ENCODE data around the gene OLIG3. TPM values are rescaled to one million over a fixed set of nuclear protein-coding genes. Genes with fewer than 3 reads are reported as not detected.

The OLIG3 gene
- total RNA-seq, 1 donor from 2014 or later, result not detected

GRCh38 chr6:137473598-137473997 is 20.6 kb downstream of the OLIG3 start:
- DNase-seq (ENCODE audit: extremely low read depth, low read depth, low spot score), result no peak

GRCh38 chr6:137472641-137473137 is 21.5 kb downstream of the OLIG3 start:
- DNase-seq (ENCODE audit: extremely low read depth, low read depth, low spot score), result no peak

GRCh38 chr6:137471986-137472385 is 22.2 kb downstream of the OLIG3 start:
- no peak for DNase-seq (ENCODE audit: extremely low read depth, low read depth, low spot score)

- no peak for DNase-seq (ENCODE audit: extremely low read depth, low read depth, low spot score)
Observed at GRCh38 chr6:137471497-137471896, 22.7 kb downstream of the OLIG3 start.

GRCh38 chr6:137467211-137467610 is 27.0 kb downstream of the OLIG3 start:
- no peak for DNase-seq (ENCODE audit: extremely low read depth, low read depth, low spot score)

GRCh38 chr6:137465378-137466009 is 28.7 kb downstream of the OLIG3 start:
- DNase-seq (ENCODE audit: extremely low read depth, low read depth, low spot score), result no peak

- DNase-seq (ENCODE audit: extremely low read depth, low read depth, low spot score), result no peak
Observed at GRCh38 chr6:137452333-137452894, 41.8 kb downstream of the OLIG3 start.

- no peak for DNase-seq (ENCODE audit: extremely low read depth, low read depth, low spot score)
Observed at GRCh38 chr6:137443901-137444300, 50.3 kb downstream of the OLIG3 start.

Measured in glomerular endothelial cell (primary cell).